CD4-positive, CD25-positive, alpha-beta regulatory T cell (primary cell): ENCODE results near the gene PLPP7. TPM values are rescaled to one million over a fixed set of nuclear protein-coding genes. Genes with fewer than 3 reads are reported as not detected.
"Not testable (repeated sequence)": the region's sequence is repeated elsewhere in the genome, so short reads cannot be mapped to it uniquely, and the experiment has no call there.

Source experiments
- ATAC-seq, 2 donors: fragments of 150-1000 bp; cut with Tn5 transposase; one replicate each; pipeline ENCODE4 v1.10.0; 2021; ENCODE audit warnings: low read depth in 2 of 2, moderate number of reproducible peaks in 2 of 2, moderate library complexity in 1 of 2
- DNase-seq, 3 donors: peaks; one replicate each; pipeline versions ENCODE4 v3.0.0 to v3.0.0-alpha.2; 2012 to 2022; ENCODE audit warnings: mixed read lengths in 1 of 3
- H3K27ac ChIP-seq: one replicate; pipeline ENCODE4 v1.7.0; 2013; ENCODE audit warnings: mild to moderate bottlenecking, low read length; ENCODE audit not compliant: insufficient read depth, poor library complexity, severe bottlenecking
- H3K27me3 ChIP-seq: one replicate; pipeline ENCODE4 v1.7.0; 2013; ENCODE audit warnings: low read length; ENCODE audit not compliant: control insufficient read depth, insufficient read depth
- H3K36me3 ChIP-seq: one replicate; pipeline ENCODE4 v1.7.0; 2013; ENCODE audit warnings: mild to moderate bottlenecking, low read length, moderate library complexity; ENCODE audit not compliant: control insufficient read depth, insufficient read depth
- H3K4me1 ChIP-seq: 2 replicates; pipeline ENCODE4 v1.7.0; 2013; ENCODE audit warnings: mild to moderate bottlenecking, low read length; ENCODE audit not compliant: insufficient read depth, control insufficient read depth, poor library complexity, severe bottlenecking
- H3K4me3 ChIP-seq: one replicate; pipeline ENCODE4 v1.7.0; 2013; ENCODE audit warnings: low read depth, mild to moderate bottlenecking, low read length, moderate library complexity
- H3K9me3 ChIP-seq, 2 experiments: 1 replicate in 1 of 2; 2 replicates in 1 of 2; pipeline ENCODE4 v1.7.0; 2013; ENCODE audit warnings: low read length in 2 of 2, mild to moderate bottlenecking in 1 of 2, moderate library complexity in 1 of 2; ENCODE audit not compliant: control insufficient read depth in 2 of 2
- H3K27ac Mint-ChIP-seq, 3 donors: one replicate each; pipeline ENCODE4 v1.8.0; 2020 to 2022; ENCODE audit warnings: mild to moderate bottlenecking in 3 of 3, mixed read lengths in 3 of 3, moderate library complexity in 2 of 3
- H3K27me3 Mint-ChIP-seq: one replicate; pipeline ENCODE4 v1.8.0; 2022; ENCODE audit warnings: mild to moderate bottlenecking, mixed read lengths
- H3K36me3 Mint-ChIP-seq: one replicate; pipeline ENCODE4 v1.8.0; 2020; ENCODE audit warnings: mixed read lengths
- H3K4me1 Mint-ChIP-seq, 4 donors: one replicate each; pipeline ENCODE4 v1.8.0; 2020 to 2022; ENCODE audit warnings: mixed read lengths in 4 of 4, mild to moderate bottlenecking in 1 of 4
- H3K4me3 Mint-ChIP-seq, 4 donors: one replicate each; pipeline ENCODE4 v1.8.0; 2020 to 2022; ENCODE audit warnings: mild to moderate bottlenecking in 4 of 4, mixed read lengths in 4 of 4, moderate library complexity in 3 of 4
- H3K9me3 Mint-ChIP-seq, 7 donors: one replicate each; pipeline ENCODE4 v1.8.0; 2020 to 2022; ENCODE audit warnings: mixed read lengths in 7 of 7, mild to moderate bottlenecking in 3 of 7, moderate library complexity in 2 of 7
- polyA plus RNA-seq, 4 donors: library from polyadenylated mRNA; unstranded; fragments of 300-500 nt; fragmentation: Illumina TruSeq; gene quantifications; one replicate each; pipeline ENCODE4 v1.2.3, GENCODE V29; 2021
- total RNA-seq: library from RNA; stranded (reverse); gene quantifications from one replicate; pipeline ENCODE4 v1.2.3, GENCODE V29; 2022

Gene PLPP7
- total and polyA plus RNA-seq, 5 donors from 2014 or later, result not detected

DNA sequence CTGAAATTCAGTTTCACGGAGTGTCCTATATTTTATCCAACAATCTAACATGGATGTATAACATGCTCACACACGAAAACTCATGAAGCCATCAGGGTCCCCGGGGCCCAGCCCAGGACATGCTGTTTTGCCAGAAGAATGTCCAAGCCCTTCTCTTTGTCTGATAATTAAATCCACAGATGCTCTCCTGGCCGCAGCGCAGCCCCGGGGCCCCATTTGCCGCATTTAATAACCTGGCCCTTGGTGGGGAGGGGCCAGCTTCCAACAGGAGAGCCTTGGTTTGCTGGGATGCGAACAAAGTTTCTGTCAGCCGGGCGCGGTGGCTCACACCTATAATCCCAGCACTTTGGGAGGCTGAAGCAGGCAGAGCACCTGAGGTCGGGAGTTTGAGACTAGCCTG is 30.0 kb downstream of the PLPP7 start:
- H3K9me3 ChIP-seq, result no peaks in the 10 kb centered on the region
- no peak overlapping the region for H3K27ac ChIP-seq
- Mint-ChIP-seq H3K9me3 (no peaks in the 10 kb centered on the region), H3K27me3 (no peaks in the 10 kb centered on the region), H3K36me3 (no peaks in the 10 kb centered on the region), H3K4me3 (no peak overlapping the region), H3K27ac (no peak overlapping the region), H3K4me1 (no peaks in the 10 kb centered on the region)
- H3K4me3 ChIP-seq, result no peak overlapping the region
- ATAC-seq (no peak), DNase-seq (no peak)
- H3K27me3 ChIP-seq, result no peaks in the 10 kb centered on the region
- no peaks in the 10 kb centered on the region for H3K36me3 ChIP-seq
- H3K4me1 ChIP-seq, result no peaks in the 10 kb centered on the region

DNA sequence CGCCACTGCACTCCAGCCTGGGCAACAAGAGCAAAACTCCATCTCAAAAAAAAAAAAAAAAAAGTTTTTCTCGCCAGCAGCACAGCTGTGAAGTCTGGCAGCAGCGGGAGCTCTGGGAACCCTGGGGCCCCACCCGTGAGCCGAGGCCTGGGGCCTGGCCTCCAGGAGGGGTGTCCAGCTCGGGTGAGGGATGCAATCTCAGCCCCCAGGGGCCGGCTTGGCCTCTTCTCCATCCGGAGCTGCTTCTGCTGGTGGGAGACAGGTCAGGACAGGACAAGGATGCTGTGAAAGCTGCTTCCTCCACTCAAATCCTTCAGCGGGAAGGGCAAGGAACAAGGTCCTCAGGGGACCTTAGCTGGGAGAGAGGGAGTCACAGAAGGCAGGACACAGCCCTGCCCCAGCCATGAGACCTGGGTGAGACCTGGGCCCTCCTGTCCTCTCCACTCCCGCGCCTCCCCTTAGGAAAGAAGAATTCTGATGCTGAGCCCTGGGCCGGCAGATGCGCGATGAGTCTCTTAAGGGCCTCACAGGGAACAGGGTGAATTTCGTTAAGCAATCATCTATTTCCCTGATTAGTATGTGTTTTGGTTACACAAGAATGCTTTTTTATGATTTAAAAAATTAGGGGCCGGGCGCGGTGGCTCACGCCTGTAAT is 30.6 kb downstream of the PLPP7 start:
- Histone ChIP-seq H3K4me1 (no peaks in the 10 kb centered on the region), H3K9me3 (no peaks in the 10 kb centered on the region), H3K27me3 (no peaks in the 10 kb centered on the region), H3K36me3 (no peaks in the 10 kb centered on the region), H3K4me3 (no peak overlapping the region), H3K27ac (no peak overlapping the region)
- ATAC-seq, result no peak
- no peak overlapping the region for H3K27ac Mint-ChIP-seq
- no peak for DNase-seq
- H3K9me3 Mint-ChIP-seq, result no peaks in the 10 kb centered on the region
- no peaks in the 10 kb centered on the region for H3K4me1 Mint-ChIP-seq
- H3K4me3 Mint-ChIP-seq, result no peak overlapping the region
- H3K36me3 Mint-ChIP-seq, result no peaks in the 10 kb centered on the region
- H3K27me3 Mint-ChIP-seq, result no peaks in the 10 kb centered on the region

DNA sequence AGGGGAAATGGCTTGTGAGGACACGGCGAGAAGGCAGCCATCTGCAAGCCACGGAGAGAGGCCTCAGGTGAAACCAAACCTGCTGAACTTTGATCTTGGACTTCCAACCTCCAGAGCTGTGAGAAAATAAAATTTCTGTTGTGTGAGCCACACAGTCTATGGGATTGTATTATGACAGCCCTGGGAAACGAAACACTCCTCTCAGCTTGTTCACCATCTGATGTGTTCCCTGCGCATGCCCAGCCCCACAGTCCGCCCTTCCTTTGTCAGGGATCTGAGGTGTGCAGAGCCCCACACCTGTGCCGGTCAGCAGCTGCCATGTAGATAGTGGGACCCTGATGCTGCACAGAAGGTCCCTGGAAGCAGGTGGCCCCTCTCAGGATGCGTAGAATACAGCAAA is 34.1 kb downstream of the PLPP7 start:
- no peak overlapping the region for H3K4me3 ChIP-seq
- H3K27ac ChIP-seq, result no peak overlapping the region
- H3K9me3 ChIP-seq, result no peaks in the 10 kb centered on the region
- no peak for DNase-seq
- no peaks in the 10 kb centered on the region for H3K27me3 ChIP-seq
- ATAC-seq, result no peak
- no peaks in the 10 kb centered on the region for H3K36me3 Mint-ChIP-seq
- no peaks in the 10 kb centered on the region for H3K4me1 ChIP-seq
- no peak overlapping the region for H3K27ac Mint-ChIP-seq
- H3K4me3 Mint-ChIP-seq, result no peak overlapping the region
- H3K9me3 Mint-ChIP-seq, result no peaks in the 10 kb centered on the region
- no peaks in the 10 kb centered on the region for H3K27me3 Mint-ChIP-seq
- H3K4me1 Mint-ChIP-seq, result no peaks in the 10 kb centered on the region
- H3K36me3 ChIP-seq, result no peaks in the 10 kb centered on the region

DNA sequence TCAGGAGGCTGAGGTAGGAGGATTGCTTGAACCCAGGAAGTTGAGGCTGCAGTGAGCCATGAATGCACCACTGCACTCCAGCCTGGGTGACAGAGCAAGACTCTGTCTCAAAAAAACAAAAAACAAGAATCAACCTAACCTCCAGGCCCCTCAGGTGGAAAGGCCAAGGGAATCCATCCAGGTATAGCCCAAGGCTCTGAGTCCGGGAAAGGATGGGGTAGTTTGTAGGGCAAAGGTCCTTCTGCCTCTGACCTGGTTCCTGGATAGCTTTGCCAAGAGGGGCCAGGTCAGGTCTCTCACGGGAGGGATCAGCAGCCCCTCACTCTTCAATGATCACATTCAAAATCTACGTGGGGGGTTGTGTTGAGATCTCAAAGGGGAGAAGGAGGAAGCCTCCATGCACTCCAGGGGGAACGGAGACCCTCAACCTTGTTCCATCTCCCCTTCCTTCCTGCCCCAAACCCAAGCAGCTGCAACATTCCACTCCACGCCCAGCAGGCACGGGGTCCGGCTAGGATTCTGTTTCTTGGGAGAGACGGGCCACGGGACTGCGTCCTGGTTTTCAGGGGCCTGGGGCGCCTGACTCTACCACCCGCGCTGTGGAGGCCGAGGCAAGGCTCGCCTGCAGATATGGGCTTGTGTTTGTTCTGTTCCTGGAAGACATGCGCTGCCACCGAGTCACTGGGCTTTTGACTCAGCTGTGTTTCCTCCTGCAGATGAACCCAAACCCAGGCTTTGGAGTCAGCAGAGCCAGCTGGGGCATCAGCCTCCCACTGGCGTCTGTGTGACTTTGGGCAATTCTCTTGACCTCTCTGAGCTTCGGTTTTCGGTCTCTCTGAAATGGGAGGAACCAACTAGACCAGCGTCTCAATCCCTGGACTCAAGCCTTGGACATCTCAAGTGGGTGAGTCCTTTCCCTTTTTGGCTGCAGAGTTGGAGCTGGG is 35.5 kb downstream of the PLPP7 start:
- H3K9me3 ChIP-seq, result no peaks in the 10 kb centered on the region
- no peak for ATAC-seq
- Mint-ChIP-seq H3K27me3 (no peaks in the 10 kb centered on the region), H3K27ac (peak overlapping the region in 1 of 3 donors; percentile 38), H3K4me3 (no peak overlapping the region), H3K9me3 (no peaks in the 10 kb centered on the region), H3K36me3 (no peaks in the 10 kb centered on the region), H3K4me1 (no peaks in the 10 kb centered on the region)
- no peak for DNase-seq
- H3K4me1 ChIP-seq, result no peaks in the 10 kb centered on the region
- no peaks in the 10 kb centered on the region for H3K36me3 ChIP-seq
- H3K4me3 ChIP-seq, result no peak overlapping the region
- H3K27me3 ChIP-seq, result no peaks in the 10 kb centered on the region
- H3K27ac ChIP-seq, result no peak overlapping the region

DNA sequence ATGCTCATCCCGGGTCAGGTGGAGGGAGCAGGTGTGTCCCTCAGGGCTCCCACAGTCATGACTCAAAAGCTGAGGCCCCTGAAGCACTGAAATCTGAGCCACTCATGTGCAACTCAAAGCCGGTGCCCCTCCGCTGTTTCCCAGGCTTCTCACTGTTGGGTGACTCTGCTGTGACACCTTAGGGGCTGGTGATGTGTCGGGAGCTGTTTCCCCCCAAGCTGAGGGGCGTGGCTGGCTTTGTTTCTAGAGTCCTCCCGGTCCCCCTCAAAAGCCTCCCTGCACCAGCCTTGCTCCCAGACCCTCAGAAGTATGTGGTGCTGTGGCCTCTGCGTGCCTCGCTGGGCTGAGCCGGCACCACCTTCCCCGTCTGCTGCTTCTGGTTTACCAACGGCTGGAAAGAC is 39.7 kb downstream of the PLPP7 start:
- Mint-ChIP-seq H3K4me3 (peak overlapping the region in 1 of 4 donors; percentile 15), H3K27me3 (no peaks in the 10 kb centered on the region), H3K4me1 (no peaks in the 10 kb centered on the region), H3K36me3 (no peaks in the 10 kb centered on the region), H3K9me3 (no peaks in the 10 kb centered on the region), H3K27ac (peak overlapping the region in 1 of 3 donors; percentile 83)
- DNase-seq, result no peak
- Histone ChIP-seq H3K36me3 (no peaks in the 10 kb centered on the region), H3K4me3 (no peak overlapping the region), H3K4me1 (no peaks in the 10 kb centered on the region), H3K27ac (no peak overlapping the region), H3K9me3 (no peaks in the 10 kb centered on the region), H3K27me3 (no peaks in the 10 kb centered on the region)
- no peak for ATAC-seq

DNA sequence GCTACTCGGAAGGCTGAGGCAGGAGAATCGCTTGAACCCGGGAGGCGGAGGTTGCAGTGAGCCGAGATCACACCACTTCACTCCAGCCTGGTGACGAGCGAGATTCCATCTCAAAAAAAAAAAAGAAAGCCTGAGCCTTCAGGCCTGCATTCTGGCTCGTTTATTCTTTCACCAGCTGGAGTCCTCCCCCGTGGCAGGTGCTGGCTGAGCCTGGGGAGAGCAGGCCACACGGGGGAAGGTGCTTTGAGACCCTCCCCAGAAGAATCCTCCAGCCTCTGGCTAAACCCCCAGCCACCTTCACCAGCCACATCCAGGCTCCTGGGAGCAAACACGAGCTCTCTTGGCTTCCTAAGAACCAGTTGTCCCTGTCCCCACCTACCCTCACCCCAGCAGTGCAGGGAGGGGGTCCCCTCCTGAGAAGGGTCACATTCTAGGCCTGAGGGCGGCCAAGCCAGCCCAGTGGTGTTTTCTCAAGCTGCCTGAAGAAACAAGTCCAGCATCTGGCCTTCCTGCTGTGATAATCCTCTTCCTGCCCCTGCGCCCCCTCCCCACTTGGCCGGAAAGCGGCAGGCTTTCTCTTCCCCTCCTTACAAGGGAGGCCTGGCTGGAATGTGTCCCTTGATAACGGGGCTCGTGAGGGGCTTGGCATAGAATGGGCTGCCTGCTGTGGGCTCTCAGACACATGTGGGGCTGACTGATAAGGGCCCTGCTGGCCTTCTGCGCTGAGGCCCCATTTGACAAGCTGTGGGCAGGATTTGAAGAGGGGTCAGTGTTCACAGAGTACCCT is 41.5 kb downstream of the PLPP7 start:
- Mint-ChIP-seq H3K4me1 (peaks cover 0 to 3% (median 0%) of the 10 kb centered on the region in 4 donors), H3K9me3 (no peaks in the 10 kb centered on the region), H3K27ac (no peak overlapping the region), H3K36me3 (no peaks in the 10 kb centered on the region), H3K4me3 (no peak overlapping the region), H3K27me3 (no peaks in the 10 kb centered on the region)
- Histone ChIP-seq H3K27ac (no peak overlapping the region), H3K27me3 (no peaks in the 10 kb centered on the region), H3K9me3 (no peaks in the 10 kb centered on the region), H3K4me1 (peaks cover under 1% of the 10 kb centered on the region), H3K36me3 (no peaks in the 10 kb centered on the region), H3K4me3 (no peak overlapping the region)
- DNase-seq, result no peak
- no peak for ATAC-seq

DNA sequence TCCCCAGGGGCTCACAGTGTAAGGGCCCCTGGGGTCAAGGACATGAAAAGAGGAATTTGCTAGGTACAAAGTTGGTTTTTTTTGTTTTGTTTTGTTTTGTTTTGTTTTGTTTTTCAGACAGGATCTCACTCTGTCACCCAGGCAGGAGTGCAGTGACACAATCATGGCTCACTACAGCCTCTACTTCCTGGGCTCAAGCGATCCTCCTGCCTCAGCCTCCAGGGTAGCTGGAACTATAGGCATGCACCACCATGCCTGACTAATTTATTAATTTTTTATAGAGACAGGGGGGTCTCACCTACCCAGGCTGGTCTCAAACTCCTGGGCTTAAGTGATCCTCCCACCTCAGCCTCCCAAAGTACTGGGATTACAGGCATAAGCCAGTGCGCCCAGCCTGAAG is 42.5 kb downstream of the PLPP7 start:
- H3K4me1 ChIP-seq, H3K36me3 ChIP-seq, H3K4me3 Mint-ChIP-seq, H3K4me1 Mint-ChIP-seq, H3K27me3 ChIP-seq, H3K27ac Mint-ChIP-seq, H3K9me3 ChIP-seq, H3K9me3 Mint-ChIP-seq, H3K27me3 Mint-ChIP-seq, H3K27ac ChIP-seq, H3K36me3 Mint-ChIP-seq, H3K4me3 ChIP-seq, ATAC-seq, DNase-seq: not testable (repeated sequence)
